Body of pancreas (tissue), 4 donors: ENCODE results near the gene NDUFS8. TPM values are rescaled to one million over a fixed set of nuclear protein-coding genes. Genes with fewer than 3 reads are reported as not detected.

Experiments
- ATAC-seq: fragments of 150-250 bp; one replicate; pipeline ENCODE4 v1.9.1; 2016
- DNase-seq, 4 donors: peaks; one replicate each; pipeline ENCODE4 v3.0.0-alpha.2; 2019
- H3K27ac ChIP-seq, 4 donors: fragments of 200-600 bp; sonication (generic); 1 replicate in 3 of 4; 2 replicates in 1 of 4; pipeline versions ENCODE4 v1.5.1 to v1.6.1; 2016 to 2019; ENCODE audit warnings: mild to moderate bottlenecking in 1 of 4, mixed read lengths in 1 of 4, moderate library complexity in 1 of 4
- H3K27me3 ChIP-seq, 2 donors: fragments of 200-600 bp; sonication (generic); one replicate each; pipeline ENCODE4 v1.6.0; 2016; ENCODE audit warnings: mild to moderate bottlenecking in 1 of 2
- H3K36me3 ChIP-seq, 2 donors: fragments of 200-600 bp; sonication (generic); replicated peaks in 1 of 2; 2 replicates each; pipeline ENCODE4 v1.5.1; 2016; ENCODE audit warnings: low read depth in 2 of 2; ENCODE audit not compliant: insufficient read depth in 1 of 2
- H3K4me1 ChIP-seq: fragments of 200-600 bp; sonication (generic); one replicate; pipeline ENCODE4 v1.6.0; 2016
- H3K4me3 ChIP-seq, 2 donors: fragments of 200-600 bp; sonication (generic); 1 replicate in 1 of 2; 2 replicates in 1 of 2; pipeline ENCODE4 v1.5.1; 2016 to 2019
- H3K9me3 ChIP-seq, 3 donors: fragments of 200-600 bp; sonication (generic); 1 replicate in 2 of 3; 2 replicates in 1 of 3; pipeline ENCODE4 v1.5.1; 2016
- POLR2A ChIP-seq, 3 donors: fragments of 450-650 bp; IDR thresholded peaks; one replicate each; pipeline ENCODE4 v1.6.1; 2016; ENCODE audit warnings: antibody characterized with exemption in 3 of 3, mild to moderate bottlenecking in 2 of 3
- WGBS, 2 donors: methylation state at CpG; one replicate each; pipeline ENCODE4 v1.1.5; 2017; 5-methylcytosine and 5-hydroxymethylcytosine counted together
- intact Hi-C: fragments of 100-400 bp; cut with DNase I; formaldehyde crosslinking; loops from one replicate; pipeline ENCODE4 v1.15.1; 2023
- total RNA-seq, 2 donors: library from RNA; depleted of rRNA; stranded (reverse); fragments of >200 nt; gene quantifications; one replicate each; pipeline ENCODE4 v1.1.0, GENCODE V29; 2016
- TF ChIP-seq, protein P1 (sequence below), 7 experiments: fragments of 450-650 bp in 4 of 7; fragments of 200-600 bp in 3 of 7; sonication (generic) in 3 of 7; IDR thresholded peaks; one replicate each; pipeline ENCODE4 v1.5.1; 2016 to 2019; ENCODE audit warnings: antibody characterized with exemption in 7 of 7

NDUFS8 gene
- total RNA-seq, 2 donors from 2014 or later = 108 to 109 TPM

DNA sequence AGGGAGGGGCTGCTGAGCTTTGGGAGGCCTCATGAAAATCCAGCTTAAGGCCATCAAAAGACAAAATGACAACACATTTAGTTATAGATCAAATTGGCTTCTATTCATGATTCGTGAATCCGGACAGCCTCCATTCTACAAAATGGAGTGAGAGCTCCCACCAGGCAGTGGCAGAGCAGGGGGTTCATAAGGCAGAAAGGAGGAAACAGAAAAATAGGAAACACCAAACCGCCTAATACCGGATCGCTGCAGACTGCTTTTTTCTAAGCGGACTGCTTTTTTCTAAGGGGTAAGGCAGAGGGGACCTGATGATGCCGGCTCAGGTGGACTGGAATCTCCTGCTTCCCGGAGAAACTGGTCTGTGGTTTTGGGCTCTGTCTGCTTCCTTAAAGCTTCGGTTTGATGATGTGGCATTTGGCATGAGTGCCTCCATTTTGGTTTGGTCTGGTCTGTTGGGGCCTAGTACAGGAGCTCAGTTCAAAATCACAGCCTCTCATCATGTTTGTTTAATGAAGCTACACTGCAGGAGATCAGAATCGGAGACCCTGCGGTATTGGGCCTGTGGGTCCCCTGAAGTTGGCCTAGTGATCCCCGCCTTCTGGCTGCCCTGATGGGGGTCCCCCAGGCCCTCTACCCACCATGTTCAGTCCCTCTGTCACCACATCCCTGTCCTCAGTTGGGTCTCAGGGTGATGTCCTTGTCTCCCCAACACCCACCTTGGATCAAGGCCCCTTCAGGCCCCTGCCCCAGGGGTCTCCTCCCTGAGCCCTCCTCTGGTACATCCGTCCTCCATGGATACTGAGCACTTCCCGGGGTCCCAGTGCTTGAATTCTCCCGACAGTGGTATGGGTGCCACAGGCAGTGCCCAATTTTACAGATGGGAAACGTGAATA is 19.2 kb upstream of the NDUFS8 start:
- Histone ChIP-seq H3K4me1 (peaks cover 68% of the 10 kb centered on the region), H3K27ac (peak overlapping the region; percentile 80 to 92 (median 88)), H3K36me3 (no peaks in the 10 kb centered on the region), H3K4me3 (no peak overlapping the region), H3K27me3 (no peaks in the 10 kb centered on the region), H3K9me3 (no peaks in the 10 kb centered on the region)
- ATAC-seq = no peak
- no peak for DNase-seq
- intact Hi-C loops = no loop called here
- no peak for TF ChIP-seq POLR2A (IDR thresholded peaks at IDR 0.05)
- TF ChIP-seq, protein P1, sequence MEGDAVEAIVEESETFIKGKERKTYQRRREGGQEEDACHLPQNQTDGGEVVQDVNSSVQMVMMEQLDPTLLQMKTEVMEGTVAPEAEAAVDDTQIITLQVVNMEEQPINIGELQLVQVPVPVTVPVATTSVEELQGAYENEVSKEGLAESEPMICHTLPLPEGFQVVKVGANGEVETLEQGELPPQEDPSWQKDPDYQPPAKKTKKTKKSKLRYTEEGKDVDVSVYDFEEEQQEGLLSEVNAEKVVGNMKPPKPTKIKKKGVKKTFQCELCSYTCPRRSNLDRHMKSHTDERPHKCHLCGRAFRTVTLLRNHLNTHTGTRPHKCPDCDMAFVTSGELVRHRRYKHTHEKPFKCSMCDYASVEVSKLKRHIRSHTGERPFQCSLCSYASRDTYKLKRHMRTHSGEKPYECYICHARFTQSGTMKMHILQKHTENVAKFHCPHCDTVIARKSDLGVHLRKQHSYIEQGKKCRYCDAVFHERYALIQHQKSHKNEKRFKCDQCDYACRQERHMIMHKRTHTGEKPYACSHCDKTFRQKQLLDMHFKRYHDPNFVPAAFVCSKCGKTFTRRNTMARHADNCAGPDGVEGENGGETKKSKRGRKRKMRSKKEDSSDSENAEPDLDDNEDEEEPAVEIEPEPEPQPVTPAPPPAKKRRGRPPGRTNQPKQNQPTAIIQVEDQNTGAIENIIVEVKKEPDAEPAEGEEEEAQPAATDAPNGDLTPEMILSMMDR (IDR thresholded peaks at IDR 0.05) = no peak
- WGBS, 2 donors = 80 to 83% methylated on average over 16 of the region's 16 CpGs

DNA sequence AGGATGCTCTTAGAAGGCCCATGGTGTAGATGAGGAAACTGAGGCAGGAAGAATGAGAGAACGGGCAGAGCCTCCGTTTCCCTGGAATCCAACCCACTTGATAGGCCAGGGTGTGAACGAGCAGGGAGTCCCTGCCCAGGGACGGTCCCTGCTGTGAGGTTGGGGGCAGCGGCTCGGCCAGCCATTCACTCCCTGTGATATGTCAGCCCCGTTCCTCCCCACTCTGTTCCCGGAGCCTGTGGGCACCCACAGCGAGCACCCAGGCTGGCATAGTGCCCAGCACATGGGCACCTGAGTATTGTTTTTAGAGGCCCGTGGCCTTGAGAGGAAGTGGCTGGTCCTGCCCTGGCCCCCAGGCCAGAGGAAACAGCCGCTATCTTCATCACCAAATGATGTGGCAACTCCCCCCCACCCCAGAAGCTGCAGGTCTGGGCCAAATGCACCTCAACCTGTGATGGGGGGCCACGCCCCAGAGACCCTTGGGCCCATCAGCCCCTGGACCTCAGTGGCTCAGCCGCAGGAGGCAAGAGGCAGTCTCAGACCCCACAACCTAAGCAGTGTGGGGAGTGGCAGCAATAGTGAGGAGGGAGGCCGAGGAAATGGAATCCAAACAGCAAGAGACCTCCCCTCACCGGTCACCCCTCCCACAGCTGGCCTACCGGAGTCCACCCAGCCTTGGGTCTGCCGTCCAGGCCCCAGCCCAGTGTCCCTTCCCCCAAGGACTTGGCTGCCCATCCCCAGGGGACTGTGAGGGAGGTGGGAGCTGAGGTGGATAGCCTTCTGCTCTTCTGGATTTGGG is 18.2 kb upstream of the NDUFS8 start:
- Histone ChIP-seq H3K27me3 (no peaks in the 10 kb centered on the region), H3K36me3 (no peaks in the 10 kb centered on the region), H3K9me3 (no peaks in the 10 kb centered on the region), H3K4me1 (peaks cover 74% of the 10 kb centered on the region), H3K27ac (peak overlapping the region; percentile 78 to 92 (median 88)), H3K4me3 (no peak overlapping the region)
- TF ChIP-seq, protein P1 (IDR thresholded peaks at IDR 0.05) = no peak
- TF ChIP-seq POLR2A (IDR thresholded peaks at IDR 0.05) = no peak
- intact Hi-C loops = no loop called here
- ATAC-seq = no peak
- DNase-seq = no peak
- 69 to 78% methylated on average over 10 to 16 of the region's 17 CpGs for WGBS, 2 donors

DNA sequence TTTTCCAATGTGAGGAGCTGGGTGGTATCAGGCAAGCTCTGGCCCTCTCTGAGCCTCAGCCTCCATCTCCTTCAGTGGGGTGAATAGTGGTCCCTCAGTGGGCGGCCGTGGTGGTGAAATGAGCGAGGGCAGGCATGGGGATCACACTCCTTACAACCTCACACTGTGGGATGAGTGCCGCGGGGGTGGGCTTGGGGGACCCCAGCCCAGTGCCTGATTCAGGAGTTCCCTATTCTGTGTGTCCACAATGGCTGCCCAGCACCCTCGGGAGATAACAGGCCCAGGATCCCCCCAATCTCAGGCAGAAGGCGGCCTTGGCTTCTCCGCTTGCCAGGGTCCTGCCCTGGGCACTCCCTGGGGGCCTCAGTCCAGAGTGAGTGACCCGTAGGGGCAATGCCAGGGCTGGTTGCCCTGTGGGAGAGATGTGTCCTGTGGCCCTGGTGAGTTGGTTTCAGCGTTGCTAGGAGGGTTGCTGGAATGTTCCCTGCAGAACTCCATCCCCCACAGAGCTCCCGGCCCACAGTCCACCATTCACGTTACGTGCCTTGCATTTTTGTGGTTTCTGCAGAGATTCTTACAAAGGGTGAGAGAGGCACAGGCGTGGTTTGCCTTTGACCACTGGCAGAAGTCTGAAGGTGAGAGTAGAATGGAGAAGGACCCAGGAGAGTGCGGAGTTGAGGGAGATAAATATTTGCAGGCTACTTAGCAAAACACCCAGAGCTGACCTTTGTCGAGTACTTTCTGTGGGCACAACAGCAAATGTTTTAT is 17.5 kb upstream of the NDUFS8 start:
- WGBS, 2 donors = 77 to 79% methylated on average over 8 to 16 of the region's 16 CpGs
- peaks cover 80% of the 10 kb centered on the region for H3K4me1 ChIP-seq
- DNase-seq (peak in 3 of 4 donors; percentile 62 to 78 (median 76)), ATAC-seq (peak; percentile 38)
- intact Hi-C loops = no loop called here
- H3K27ac ChIP-seq = peak overlapping the region; percentile 78 to 92 (median 88)
- H3K4me3 ChIP-seq = no peak overlapping the region
- H3K9me3 ChIP-seq = no peaks in the 10 kb centered on the region
- no peaks in the 10 kb centered on the region for H3K27me3 ChIP-seq
- peak; percentile 26 to 47 (median 42) for TF ChIP-seq POLR2A (IDR thresholded peaks at IDR 0.05)
- TF ChIP-seq, protein P1 (IDR thresholded peaks at IDR 0.05) = no peak
- H3K36me3 ChIP-seq = no peaks in the 10 kb centered on the region

DNA sequence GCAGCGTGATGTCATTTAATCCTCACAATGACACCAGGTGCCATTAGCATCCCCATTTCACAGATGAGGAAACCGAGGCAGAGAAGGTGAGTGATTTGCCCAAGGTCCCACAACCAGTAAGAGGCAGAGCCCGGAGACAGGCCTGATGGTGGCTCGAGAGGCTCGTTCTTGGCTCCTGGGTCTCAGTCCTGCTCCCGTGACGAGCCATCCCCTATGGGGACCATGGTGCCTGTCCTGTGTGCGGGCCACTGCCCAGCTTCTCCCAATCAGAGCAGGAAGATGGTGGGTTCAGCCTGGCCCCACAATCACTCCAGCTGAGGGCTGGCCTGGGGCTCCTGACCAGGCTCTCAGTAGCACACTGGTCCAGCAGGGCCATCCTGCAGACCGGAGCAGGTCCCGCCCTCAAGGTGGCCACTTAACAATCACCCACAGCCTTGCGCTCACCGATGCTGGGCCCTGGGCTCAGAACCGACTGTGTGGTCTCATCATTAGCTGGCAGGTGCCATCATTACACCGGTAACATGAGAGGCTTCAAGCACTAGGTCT is 16.8 kb upstream of the NDUFS8 start:
- no peak overlapping the region for H3K4me3 ChIP-seq
- no peaks in the 10 kb centered on the region for H3K27me3 ChIP-seq
- peaks cover 75% of the 10 kb centered on the region for H3K4me1 ChIP-seq
- WGBS, 2 donors = 80 to 82% methylated on average over 7 to 14 of the region's 14 CpGs
- ATAC-seq = no peak
- intact Hi-C loops = no loop called here
- DNase-seq = no peak
- H3K9me3 ChIP-seq = no peaks in the 10 kb centered on the region
- TF ChIP-seq POLR2A (IDR thresholded peaks at IDR 0.05) = no peak
- TF ChIP-seq, protein P1 (IDR thresholded peaks at IDR 0.05) = no peak
- H3K36me3 ChIP-seq = no peaks in the 10 kb centered on the region
- peak overlapping the region; percentile 78 to 92 (median 88) for H3K27ac ChIP-seq
